C4-2B (cell line): Measurements from ENCODE around the gene TCF21.

Experiments
- CTCF ChIP-seq: fragments of 450-650 bp; conservative IDR thresholded peaks from 2 replicates; pipeline ENCODE4 v1.5.1; 2017; ENCODE audit warnings: mild to moderate bottlenecking
- ZFX ChIP-seq: fragments of 450-650 bp; IDR thresholded peaks from 2 replicates; pipeline ENCODE4 v1.6.1; 2017

GRCh38 chr6:133887156-133887879 lies 1.6 kb upstream of the TCF21 start:
- TF ChIP-seq CTCF (no peak), ZFX (no peak)
